ENCODE data around the gene TBL1XR1. TPM values are rescaled to one million over a fixed set of nuclear protein-coding genes. Genes with fewer than 3 reads are reported as not detected.

TBL1XR1 gene
- total and polyA plus RNA-seq, 4 donors: 24.1 to 203 (median 77.4) TPM

GRCh38 chr3:177106184-177106583 lies 91.1 kb downstream of the TBL1XR1 start:
- ATAC-seq (ENCODE audit: insufficient read depth, low FRiP score) (peak; percentile 46), DNase-seq (no peak)
- Histone ChIP-seq H3K9me3 (ENCODE audit: control insufficient read depth in 4 of 4, insufficient read depth in 3 of 4, low read length in 3 of 4) (no peaks in the 10 kb centered on the region), H3K4me1 (ENCODE audit: control insufficient read depth in 5 of 5, insufficient read depth in 5 of 5, low read length in 5 of 5) (peaks cover 6 to 29% (median 12%) of the 10 kb centered on the region in 5 donors), H3K27ac (ENCODE audit: low read depth in 1 of 2, low read length in 1 of 2) (no peak overlapping the region), H3K36me3 (ENCODE audit: control insufficient read depth in 4 of 4, insufficient read depth in 4 of 4, low read length in 4 of 4) (no peaks in the 10 kb centered on the region), H3K9ac (ENCODE audit: insufficient read depth in 1 of 2, low read length in 2 of 2) (no peak overlapping the region), H3K4me3 (no peak overlapping the region), H3K27me3 (ENCODE audit: control insufficient read depth in 3 of 3, insufficient read depth in 3 of 3, low read length in 2 of 3) (no peaks in the 10 kb centered on the region)
- TF ChIP-seq CTCF (IDR thresholded peaks at IDR 0.05; ENCODE audit: control extremely low read depth, extremely low read depth): no peak
- WGBS, 2 donors: 63 to 78% methylated on average over 7 of the region's 7 CpGs

- WGBS, 2 donors: 77 to 84% methylated on average over 4 of the region's 4 CpGs
- Histone ChIP-seq H3K4me1 (ENCODE audit: control insufficient read depth in 5 of 5, insufficient read depth in 5 of 5, low read length in 5 of 5) (peaks cover 6 to 29% (median 12%) of the 10 kb centered on the region in 5 donors), H3K4me3 (no peak overlapping the region), H3K27ac (ENCODE audit: low read depth in 1 of 2, low read length in 1 of 2) (no peak overlapping the region), H3K27me3 (ENCODE audit: control insufficient read depth in 3 of 3, insufficient read depth in 3 of 3, low read length in 2 of 3) (no peaks in the 10 kb centered on the region), H3K9me3 (ENCODE audit: control insufficient read depth in 4 of 4, insufficient read depth in 3 of 4, low read length in 3 of 4) (no peaks in the 10 kb centered on the region), H3K36me3 (ENCODE audit: control insufficient read depth in 4 of 4, insufficient read depth in 4 of 4, low read length in 4 of 4) (no peaks in the 10 kb centered on the region), H3K9ac (ENCODE audit: insufficient read depth in 1 of 2, low read length in 2 of 2) (no peak overlapping the region)
- no peak for TF ChIP-seq CTCF (IDR thresholded peaks at IDR 0.05; ENCODE audit: control extremely low read depth, extremely low read depth)
- ATAC-seq (ENCODE audit: insufficient read depth, low FRiP score): no peak
- no peak for DNase-seq
These were observed 91.7 kb downstream of the TBL1XR1 start for GRCh38 chr3:177105623-177106022.

GRCh38 chr3:177104299-177104992 lies 92.8 kb downstream of the TBL1XR1 start:
- Histone ChIP-seq H3K27me3 (ENCODE audit: control insufficient read depth in 3 of 3, insufficient read depth in 3 of 3, low read length in 2 of 3) (no peaks in the 10 kb centered on the region), H3K4me1 (ENCODE audit: control insufficient read depth in 5 of 5, insufficient read depth in 5 of 5, low read length in 5 of 5) (peaks cover 6 to 29% (median 12%) of the 10 kb centered on the region in 5 donors), H3K9ac (ENCODE audit: insufficient read depth in 1 of 2, low read length in 2 of 2) (no peak overlapping the region), H3K4me3 (no peak overlapping the region), H3K36me3 (ENCODE audit: control insufficient read depth in 4 of 4, insufficient read depth in 4 of 4, low read length in 4 of 4) (peaks cover 0 to under 1% (median 0%) of the 10 kb centered on the region in 4 donors), H3K9me3 (ENCODE audit: control insufficient read depth in 4 of 4, insufficient read depth in 3 of 4, low read length in 3 of 4) (no peaks in the 10 kb centered on the region), H3K27ac (ENCODE audit: low read depth in 1 of 2, low read length in 1 of 2) (no peak overlapping the region)
- ATAC-seq (ENCODE audit: insufficient read depth, low FRiP score): no peak
- 81 to 82% methylated on average over 6 of the region's 6 CpGs for WGBS, 2 donors
- DNase-seq: no peak
- TF ChIP-seq CTCF (IDR thresholded peaks at IDR 0.05; ENCODE audit: control extremely low read depth, extremely low read depth): no peak
